NOMO-1 (cell line): ENCODE data around the gene LRRC25.
"Not testable (repeated sequence)": the region's sequence is repeated elsewhere in the genome, so short reads cannot be mapped to it uniquely, and the experiment has no call there.

ENCODE experiments used
- DNase-seq, 2 experiments: peaks; one replicate each; lab custom pipeline; 2025; ENCODE audit not compliant: unreplicated experiment in 2 of 2; lab: John Stamatoyannopoulos, UW

Gene LRRC25

GRCh38 chr19:18385675-18386542, 11.5 kb downstream of the LRRC25 start, which contains the start of gene GDF15:
Gene GDF15 (plus strand): TSS chr19:18386158. CDS start chr19:18386190, 32 bp downstream.
- peak; percentile 39 to 42 for DNase-seq

DNA sequence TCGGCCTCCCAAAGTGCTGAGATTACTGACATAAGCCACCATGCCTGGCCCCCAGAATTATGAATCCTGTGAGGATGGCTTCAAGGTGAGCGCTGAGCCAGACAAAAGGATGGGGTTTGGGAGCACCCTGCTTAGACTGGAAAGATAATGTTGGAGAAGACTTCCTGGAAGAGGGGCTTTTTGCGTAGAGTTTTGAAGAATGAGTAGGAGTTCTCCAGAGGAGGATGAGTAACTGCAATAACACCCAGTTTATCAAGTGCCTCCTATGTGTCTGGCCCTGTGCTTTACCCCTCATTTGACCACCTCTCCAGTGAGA, 12.1 kb downstream of the LRRC25 start:
- DNase-seq, result no peak

- no peak for DNase-seq
Measured at GRCh38 chr19:18384775-18385174, 12.6 kb downstream of the LRRC25 start.

DNA sequence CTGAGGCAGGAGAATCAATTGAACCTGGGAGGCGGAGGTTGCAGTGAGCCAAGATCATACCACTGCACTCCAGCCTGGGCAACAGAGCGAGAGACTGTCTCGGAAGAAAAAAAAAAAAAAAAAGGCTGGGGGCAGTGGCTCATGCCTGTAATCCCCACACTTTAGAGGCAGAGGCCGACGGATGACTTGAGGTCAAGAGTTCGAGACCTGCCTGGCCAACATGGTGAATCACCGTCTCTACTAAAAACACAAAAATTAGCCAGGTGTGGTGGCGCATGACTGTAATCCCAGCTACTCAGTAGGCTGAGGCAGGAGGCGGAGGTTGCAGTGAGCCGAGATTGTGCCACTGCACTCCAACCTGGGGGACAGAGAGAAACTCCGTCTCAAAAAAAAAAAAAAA, 13.8 kb downstream of the LRRC25 start:
- DNase-seq, result not testable (repeated sequence)

DNA sequence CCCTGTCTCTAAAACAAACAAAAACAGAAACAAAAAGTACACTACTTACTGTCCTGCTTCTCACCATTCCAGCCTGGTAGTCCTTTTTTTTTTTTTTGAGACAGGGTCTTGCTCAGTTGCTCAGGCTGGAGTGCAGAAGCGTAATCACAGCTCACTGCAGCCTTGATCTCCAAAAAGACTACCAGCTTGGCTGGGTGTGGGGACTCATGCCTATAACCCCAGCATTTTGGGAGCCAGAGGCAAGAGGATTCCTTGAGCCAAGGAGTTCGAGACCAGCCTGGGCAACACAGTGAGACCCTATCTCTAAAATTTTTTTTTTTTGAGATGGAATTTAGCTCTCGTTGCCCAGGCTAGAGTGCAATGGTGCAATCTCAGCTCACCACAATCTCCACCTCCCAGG, 16.6 kb downstream of the LRRC25 start:
- no peak for DNase-seq

DNA sequence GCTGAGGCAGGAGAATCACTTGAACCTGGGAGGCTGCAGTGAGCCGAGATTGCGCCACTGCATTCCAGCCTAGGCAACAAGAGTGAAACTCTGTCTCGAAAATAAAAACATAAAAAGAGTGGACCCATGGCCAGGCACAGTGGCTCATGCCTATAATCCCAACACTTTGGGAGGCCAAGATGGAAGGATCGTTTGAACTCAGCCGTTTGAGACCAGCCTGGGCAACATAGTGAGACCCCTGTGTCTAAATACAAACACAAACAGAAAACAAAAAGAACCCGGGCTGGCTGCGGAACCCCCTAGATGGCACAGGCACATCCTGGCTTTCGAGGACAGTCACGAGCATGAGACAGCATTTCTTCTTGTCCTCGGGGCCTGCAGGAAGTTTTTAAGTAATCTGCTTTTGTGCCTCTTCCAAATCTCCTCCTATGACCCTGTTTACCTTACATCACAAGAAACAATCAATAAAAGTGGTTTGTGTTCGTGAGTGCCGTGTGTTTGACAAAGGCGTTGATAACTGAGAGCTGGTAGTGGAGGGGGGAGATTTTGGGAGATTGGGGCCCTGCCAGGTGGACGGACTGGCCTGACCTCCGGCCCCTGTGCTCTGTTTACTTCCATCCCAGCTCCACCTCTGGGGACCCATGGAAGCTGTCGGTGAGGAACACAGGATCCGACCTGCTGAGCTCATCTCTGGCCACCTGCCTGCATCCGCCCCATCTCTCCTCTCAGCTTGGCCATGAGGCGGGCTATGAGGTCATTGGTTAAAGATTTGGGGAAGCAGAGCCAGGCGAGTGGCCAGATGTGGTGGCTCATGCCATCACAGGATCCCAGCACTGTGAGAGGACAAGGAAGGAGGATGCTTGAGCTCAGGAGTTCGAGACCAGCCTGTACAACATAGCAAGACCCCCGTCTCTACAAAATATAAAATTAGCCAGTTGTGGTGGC, 17.3 kb downstream of the LRRC25 start:
- peak; percentile 31 to 32 for DNase-seq

DNA sequence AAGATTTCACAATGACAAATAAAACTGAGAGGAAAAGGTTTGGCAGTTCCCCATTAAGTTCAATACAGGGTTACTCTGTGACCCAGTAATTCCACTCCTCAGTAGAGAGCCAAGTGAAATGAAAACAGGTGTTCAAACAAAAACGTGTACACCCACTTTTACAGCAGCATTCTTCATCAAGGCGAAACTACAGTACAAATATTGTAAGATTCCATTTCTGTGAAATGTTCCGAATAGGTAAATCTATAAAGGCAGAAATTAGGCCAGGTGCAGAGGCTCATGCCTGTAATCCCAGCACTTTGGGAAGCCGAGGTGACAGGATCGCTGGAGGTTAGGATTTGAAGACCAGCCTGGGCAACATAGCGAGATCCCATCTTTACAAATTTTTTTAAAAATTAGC, 20.4 kb downstream of the LRRC25 start:
- DNase-seq, result no peak

DNA sequence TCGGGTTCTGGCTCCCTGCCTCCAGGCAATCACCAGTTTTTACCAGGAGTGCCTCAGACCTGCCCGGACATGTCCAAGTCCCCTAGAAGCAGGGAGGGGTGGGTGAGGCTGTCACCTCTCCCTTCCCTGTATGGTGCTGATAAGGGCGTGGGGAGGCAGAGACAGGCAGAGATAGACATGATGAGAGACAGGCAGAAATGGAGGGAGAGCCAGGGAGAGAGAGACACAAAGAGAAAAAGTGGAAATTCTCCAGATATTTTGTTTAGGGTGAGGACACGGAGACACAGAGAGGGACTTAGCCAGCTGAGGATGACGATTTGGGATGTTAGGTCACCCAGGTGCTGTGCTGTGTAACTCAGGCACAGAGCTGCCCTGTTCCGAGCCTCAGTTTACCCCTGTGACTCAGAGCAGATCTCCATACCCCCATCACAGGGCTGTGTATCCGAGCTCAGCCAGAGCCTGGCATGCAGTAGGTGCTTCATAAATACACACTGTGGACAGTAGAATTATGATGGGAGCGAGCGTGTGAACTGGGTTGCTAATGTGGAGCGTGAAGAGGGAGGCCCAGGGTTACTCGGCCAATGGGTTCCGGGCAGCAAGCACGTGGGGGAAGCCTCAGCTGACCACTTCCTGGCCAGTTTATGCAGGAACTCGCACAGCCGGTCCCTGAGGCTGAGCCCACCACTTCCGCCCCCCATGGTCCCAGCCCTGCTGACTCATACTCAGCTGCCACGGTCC, 23.4 kb downstream of the LRRC25 start:
- peak; percentile 82 to 86 for DNase-seq

DNA sequence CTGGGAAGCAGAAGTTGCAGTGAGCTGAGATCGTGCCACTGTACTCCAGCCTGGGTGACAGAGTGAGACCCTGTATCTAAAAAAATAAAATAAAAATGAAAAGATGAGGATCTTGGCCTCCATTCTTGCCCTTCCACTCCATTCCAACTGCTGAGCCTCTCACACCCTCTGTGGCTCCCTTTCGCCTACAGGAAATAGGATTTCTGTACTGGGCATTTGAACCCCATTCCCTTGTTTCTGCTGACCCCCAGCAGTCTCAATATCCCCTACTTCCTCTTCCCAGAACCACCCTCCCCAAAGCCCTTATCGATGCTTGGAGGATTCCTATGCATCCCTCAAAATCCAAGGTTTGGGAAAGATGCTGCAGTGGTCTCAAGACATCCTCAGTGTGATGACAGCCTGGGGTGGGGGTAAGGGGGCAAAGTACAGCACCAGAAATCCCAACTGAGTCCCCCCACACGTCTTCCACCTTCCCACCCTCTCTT, 24.0 kb downstream of the LRRC25 start:
- DNase-seq, result no peak

GRCh38 chr19:18368504-18369222, 28.8 kb downstream of the LRRC25 start:
- no peak for DNase-seq

GRCh38 chr19:18366021-18366435, 31.4 kb downstream of the LRRC25 start:
- no peak for DNase-seq

DNA sequence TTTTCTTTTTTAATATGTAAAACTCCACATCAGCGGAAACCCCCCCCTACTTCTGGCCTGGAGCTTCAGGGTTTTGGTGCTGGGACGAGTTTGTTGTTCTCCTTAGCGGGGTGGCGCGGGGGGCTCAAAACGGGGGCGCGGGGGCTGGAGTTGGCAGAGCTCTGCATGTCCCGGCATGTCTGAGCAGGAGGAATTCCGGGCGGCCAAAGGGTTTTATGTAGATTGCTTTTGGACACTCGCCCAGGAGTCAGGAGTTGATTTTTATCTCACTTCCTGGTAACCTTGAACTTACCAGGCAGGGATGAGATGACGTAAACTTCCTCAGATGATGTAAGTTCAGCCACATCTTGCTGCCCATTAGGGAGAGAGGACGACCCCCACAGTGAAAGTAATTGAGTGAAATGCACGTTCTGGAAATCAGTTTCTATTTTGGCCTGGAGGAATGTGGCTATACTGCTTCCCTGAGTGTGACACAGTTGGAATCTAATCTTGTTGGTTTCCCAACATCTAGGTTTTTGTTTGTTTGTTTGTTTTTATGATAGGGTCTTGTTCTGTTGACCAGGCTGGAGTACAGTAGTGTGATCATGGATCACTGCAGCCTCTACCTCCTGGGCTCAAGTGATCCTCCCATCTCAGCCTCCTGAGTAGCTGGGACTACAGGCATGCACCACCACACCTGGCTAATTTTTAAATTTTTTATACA, 32.4 kb downstream of the LRRC25 start:
- DNase-seq, result peak; percentile 20 to 46

- DNase-seq, result not testable (repeated sequence)
Measured at GRCh38 chr19:18364277-18364825, 33.1 kb downstream of the LRRC25 start.

GRCh38 chr19:18363787-18364186, 33.6 kb downstream of the LRRC25 start:
- no peak for DNase-seq

DNA sequence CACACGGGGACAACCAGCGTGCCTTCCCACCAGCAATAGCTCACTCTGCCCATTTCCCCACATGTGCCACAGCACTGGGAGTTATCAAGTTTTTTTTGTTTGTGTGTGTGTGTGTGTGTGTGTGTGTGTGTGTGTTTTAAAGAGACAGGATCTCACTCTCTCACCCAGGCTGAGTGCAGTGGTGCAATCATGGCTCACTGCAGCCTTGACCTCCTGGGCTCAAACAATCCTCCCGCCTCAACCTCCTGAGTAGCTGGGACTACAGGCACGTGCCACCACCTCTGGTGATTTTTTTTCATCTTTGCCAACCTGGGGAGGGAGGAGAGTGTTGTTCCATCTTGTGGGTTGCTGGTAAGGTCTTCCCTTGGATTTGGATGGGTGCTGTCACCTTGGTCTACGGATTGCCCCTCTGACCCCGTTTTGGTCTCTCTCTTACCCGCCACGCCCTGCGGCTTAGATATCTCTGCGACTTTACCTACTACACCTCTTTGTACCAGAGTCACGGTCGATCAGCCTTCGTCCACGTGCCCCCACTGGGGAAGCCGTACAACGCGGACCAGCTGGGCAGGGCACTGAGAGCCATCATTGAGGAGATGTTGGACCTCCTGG, 34.4 kb downstream of the LRRC25 start:
- no peak for DNase-seq

DNA sequence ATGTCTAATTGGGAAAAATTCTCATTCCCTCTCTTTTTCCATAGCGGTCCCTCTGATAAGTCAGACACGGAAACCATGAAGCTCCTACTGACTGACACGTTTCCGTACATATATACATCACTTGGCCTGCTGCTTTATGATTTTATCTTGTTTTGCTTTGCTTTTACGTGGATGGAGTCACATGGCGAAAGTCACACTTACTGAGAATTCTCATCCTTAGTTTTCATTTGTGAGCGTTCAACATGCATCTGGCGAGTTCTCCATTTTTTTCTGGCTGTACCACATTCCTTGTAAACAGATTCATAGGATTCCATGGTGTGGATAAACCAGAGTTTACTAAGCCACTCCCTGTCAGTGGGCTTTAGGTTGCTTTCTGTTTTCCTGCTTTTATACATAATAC, 35.8 kb downstream of the LRRC25 start:
- no peak for DNase-seq

GRCh38 chr19:18357041-18357440, 40.4 kb downstream of the LRRC25 start:
- DNase-seq, result no peak

DNA sequence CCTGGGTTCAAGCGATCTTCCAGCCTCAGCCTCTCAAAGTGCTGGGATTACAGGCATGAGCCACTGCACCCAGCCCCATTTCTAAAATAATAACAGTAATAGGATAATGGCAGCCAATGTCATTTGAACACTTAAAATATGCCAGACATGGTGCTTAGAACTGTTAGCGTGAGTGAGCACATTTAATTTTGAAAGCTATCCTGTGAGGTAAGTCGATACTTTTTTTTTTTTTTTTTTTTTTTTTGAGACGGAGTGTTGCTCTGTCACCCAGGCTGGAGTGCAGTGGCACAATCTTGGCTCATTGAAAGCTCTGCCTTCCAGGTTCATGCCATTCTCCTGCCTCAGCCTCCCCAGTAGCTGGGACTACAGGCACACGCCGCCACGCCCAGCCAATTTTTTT, 42.7 kb downstream of the LRRC25 start:
- DNase-seq, result not testable (repeated sequence)
